LNCaP clone FGC (cell line): Measurements from ENCODE around the gene WDHD1.
"Not testable (repeated sequence)": the region's sequence is repeated elsewhere in the genome, so short reads cannot be mapped to it uniquely, and the experiment has no call there.

Experiments
- DNase-seq: peaks from one replicate; pipeline ENCODE4 v3.0.0-alpha.2; 2011; ENCODE audit warnings: low read depth
- H3K4me3 ChIP-seq: 2 replicates; pipeline ENCODE4 v1.5.1; 2011; ENCODE audit warnings: mild to moderate bottlenecking, low read depth, low read length, control low read depth
- CTCF ChIP-seq: IDR thresholded peaks from 2 replicates; pipeline ENCODE4 v1.5.1; 2012; ENCODE audit warnings: mild to moderate bottlenecking; ENCODE audit not compliant: control insufficient read depth, insufficient read depth; ENCODE audit errors: extremely low read depth

WDHD1 gene

GRCh38 chr14:54955143-54955542, 71.8 kb downstream of the WDHD1 start:
- no peak for DNase-seq
- no peak overlapping the region for H3K4me3 ChIP-seq
- TF ChIP-seq CTCF, result no peak

GRCh38 chr14:54953609-54954008, 73.3 kb downstream of the WDHD1 start:
- DNase-seq, result not testable (repeated sequence)

GRCh38 chr14:54952803-54953202, 74.1 kb downstream of the WDHD1 start:
- not testable (repeated sequence) for H3K4me3 ChIP-seq, DNase-seq

More at GRCh38 chr14:54953609-54954008, 73.3 kb downstream of the WDHD1 start:
- not testable (repeated sequence) for H3K4me3 ChIP-seq

DNA sequence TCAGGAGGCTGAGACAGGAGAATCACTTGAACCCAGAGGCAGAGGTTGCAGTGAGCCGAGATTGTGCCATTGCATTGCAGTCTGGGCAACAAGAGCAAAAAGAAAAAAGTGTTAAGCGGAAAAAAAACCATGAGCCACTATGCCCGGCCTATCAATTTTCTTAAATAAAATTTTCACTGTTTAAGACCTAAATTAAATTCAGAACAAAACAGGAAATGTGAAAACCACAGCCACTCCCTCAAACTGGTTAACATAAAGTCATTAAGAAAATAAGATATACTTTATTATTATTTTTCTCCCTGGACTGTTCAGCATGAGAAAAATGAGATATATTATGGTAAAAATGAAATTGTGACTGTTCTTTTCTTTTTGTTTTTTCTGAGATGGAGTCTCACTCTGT, 79.7 kb downstream of the WDHD1 start:
- TF ChIP-seq CTCF, result no peak
- DNase-seq, result no peak
- no peak overlapping the region for H3K4me3 ChIP-seq

DNA sequence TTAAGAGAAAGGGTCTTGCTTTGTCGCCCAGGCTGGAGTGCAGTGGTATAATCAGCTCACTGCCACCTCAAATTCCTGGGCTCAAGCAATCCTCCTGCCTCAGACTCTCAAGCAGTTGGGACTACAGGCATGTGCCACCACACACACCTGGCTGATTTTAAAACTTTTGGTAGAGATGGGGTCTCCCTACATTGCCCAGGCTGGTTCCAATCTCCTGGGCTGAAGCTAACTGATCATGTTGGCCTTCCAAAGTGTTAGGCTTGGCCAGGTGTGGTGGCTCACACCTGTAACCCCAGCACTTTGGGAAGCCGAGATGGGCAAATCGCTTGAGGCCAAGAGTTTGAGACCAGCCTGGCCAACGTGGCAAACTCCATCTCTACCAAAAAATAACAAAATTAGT, 80.4 kb downstream of the WDHD1 start:
- no peak for TF ChIP-seq CTCF
- no peak overlapping the region for H3K4me3 ChIP-seq
- no peak for DNase-seq

DNA sequence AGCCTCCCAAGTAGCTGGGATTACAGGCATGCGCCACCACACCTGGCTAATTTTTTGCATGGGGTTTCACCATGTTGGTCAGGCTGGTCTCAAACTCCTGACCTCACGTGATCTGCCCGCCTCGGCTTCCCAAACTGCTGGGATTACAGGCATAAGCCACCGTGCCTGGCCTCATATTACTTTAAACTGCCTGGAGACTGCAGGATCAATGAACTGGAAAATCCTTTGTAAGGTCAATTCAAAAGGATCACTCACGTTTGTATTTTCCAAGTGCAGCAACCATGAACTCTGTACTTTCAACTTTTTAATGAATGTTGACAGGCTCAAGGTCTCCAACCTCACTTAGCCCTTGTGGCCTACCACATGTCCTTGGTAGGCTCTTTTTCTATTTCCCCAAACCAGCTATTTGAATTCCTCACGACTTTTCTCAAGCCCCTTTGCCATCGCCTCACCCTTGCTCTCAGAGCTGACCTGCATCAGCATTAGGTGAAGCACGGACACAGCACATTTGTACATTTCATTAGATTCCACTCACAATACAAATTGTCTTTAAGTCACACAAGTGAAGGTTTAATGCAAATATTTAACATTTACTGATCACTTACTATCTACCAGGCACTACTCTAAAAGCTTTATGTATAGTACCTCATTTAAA, 82.0 kb downstream of the WDHD1 start:
- DNase-seq, result no peak
- no peak overlapping the region for H3K4me3 ChIP-seq
- TF ChIP-seq CTCF, result no peak

DNA sequence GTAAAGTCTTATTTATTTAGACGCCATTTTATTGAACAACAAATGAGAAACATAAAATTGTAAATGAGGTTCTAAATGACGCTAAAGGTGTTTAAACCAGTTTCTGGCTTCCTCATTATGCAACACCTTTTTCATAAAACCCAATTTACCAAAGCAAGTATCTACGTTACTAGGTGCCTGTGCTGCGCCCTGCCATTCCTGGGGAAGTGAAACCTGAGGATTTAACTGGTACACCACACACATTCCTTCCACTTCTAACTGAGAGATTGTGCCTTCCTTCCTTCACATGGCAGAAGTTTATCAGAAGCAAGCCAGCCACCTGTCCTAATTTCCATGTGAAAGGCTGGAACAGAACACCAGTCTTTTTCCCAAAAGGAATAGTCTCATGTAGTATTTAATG, 84.0 kb downstream of the WDHD1 start:
- TF ChIP-seq CTCF, result no peak
- no peak for DNase-seq
- H3K4me3 ChIP-seq, result no peak overlapping the region

DNA sequence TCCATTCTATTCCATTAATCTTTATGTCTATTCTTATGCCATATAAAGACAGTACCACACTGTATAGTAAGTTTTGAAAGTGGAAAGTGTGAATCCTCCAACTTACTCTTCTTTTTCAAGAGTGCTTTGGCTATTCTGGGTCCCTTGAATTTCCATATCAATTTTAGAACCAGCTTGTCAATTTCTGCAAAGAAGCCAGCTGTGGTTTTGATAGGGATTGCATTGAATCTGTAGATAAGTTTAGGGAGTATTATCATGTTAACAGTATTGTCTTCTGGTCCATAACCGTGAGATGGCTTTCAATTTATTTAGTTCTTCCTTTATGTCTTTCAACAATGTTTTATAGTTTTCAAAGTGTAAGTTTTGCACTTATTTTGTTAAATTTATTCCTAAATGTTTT, 90.1 kb downstream of the WDHD1 start:
- H3K4me3 ChIP-seq, result no peak overlapping the region
- no peak for TF ChIP-seq CTCF
- no peak for DNase-seq
